ENCODE measurements around the gene RNGTT. TPM values are rescaled to one million over a fixed set of nuclear protein-coding genes. Genes with fewer than 3 reads are reported as not detected.

The RNGTT gene
- total and polyA plus RNA-seq, 2 experiments from 2014 or later, result 7.4 to 15.6 TPM

DNA sequence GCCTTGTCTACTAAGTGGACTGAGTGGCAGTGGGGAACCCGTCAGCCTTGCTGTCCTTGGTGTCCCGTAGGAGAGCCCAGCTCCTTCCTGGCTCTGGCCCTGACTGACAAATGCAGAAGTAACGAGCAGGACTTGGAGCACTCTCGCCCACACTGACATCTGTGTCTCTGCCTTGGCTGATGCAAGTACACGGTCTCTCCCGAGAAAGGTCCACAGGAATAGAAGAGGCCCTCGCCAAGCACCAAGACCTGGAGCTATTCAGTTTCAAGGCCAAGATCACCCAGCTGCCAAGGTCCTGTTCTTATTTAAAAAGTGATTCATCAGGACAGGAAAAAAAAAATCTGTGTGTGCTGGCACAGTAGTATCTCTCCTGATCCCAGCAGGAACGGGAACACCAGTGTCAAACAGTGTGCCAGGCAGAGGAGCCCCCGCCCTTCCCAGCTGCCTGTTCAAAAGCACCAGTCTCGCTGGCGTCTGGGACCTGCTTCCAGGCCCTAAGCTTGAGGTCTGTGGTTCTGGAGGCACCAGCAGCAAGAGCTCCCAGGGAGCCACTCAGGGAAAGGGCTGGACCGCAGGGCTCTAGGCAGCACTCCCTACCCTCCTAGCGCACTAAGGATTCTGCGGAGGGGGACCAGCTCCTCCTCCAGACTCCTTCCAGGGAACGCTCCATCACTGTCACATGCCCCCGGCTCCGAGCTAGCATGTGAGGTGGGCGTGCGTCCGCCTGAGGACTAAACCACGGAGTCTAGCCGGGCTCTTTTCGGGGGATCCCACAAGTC lies 376.9 kb downstream of the RNGTT start:
- no peaks in the 10 kb centered on the region for H3K27me3 ChIP-seq
- no peak overlapping the region for H3K4me3 ChIP-seq
- H3K36me3 ChIP-seq (replicated peaks; ENCODE audit: insufficient read depth, low read depth), result no peaks in the 10 kb centered on the region
- H2AFZ ChIP-seq, result no peak overlapping the region
- H3K9me3 ChIP-seq (ENCODE audit: low read depth), result no peaks in the 10 kb centered on the region
- WGBS (ENCODE audit: low lambda C conversion rate, missing lambda C conversion rate), result 90% methylated on average over 23 of the region's 23 CpGs
- H3K79me2 ChIP-seq, result no peaks in the 10 kb centered on the region
- no peaks in the 10 kb centered on the region for H3K9me2 ChIP-seq (replicated peaks; ENCODE audit: insufficient read depth)
- no peak for TF ChIP-seq EZH2phosphoT487 (IDR thresholded peaks at IDR 0.05; ENCODE audit: low read depth, severe bottlenecking, unreplicated experiment)
- TF ChIP-seq EZH2 (IDR thresholded peaks at IDR 0.05; ENCODE audit: borderline replicate concordance), result no peak
- TF ChIP-seq, protein P1, sequence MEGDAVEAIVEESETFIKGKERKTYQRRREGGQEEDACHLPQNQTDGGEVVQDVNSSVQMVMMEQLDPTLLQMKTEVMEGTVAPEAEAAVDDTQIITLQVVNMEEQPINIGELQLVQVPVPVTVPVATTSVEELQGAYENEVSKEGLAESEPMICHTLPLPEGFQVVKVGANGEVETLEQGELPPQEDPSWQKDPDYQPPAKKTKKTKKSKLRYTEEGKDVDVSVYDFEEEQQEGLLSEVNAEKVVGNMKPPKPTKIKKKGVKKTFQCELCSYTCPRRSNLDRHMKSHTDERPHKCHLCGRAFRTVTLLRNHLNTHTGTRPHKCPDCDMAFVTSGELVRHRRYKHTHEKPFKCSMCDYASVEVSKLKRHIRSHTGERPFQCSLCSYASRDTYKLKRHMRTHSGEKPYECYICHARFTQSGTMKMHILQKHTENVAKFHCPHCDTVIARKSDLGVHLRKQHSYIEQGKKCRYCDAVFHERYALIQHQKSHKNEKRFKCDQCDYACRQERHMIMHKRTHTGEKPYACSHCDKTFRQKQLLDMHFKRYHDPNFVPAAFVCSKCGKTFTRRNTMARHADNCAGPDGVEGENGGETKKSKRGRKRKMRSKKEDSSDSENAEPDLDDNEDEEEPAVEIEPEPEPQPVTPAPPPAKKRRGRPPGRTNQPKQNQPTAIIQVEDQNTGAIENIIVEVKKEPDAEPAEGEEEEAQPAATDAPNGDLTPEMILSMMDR (IDR thresholded peaks at IDR 0.05; ENCODE audit: poor library complexity), result no peak
- no peak for DNase-seq (ENCODE audit: low spot score)
- H3K4me2 ChIP-seq, result no peak overlapping the region
- no peaks in the 10 kb centered on the region for H4K20me1 ChIP-seq (ENCODE audit: insufficient read depth, poor library complexity, severe bottlenecking)
- no peak overlapping the region for H3K27ac ChIP-seq
- H3K4me1 ChIP-seq (ENCODE audit: insufficient read depth), result no peaks in the 10 kb centered on the region

DNA sequence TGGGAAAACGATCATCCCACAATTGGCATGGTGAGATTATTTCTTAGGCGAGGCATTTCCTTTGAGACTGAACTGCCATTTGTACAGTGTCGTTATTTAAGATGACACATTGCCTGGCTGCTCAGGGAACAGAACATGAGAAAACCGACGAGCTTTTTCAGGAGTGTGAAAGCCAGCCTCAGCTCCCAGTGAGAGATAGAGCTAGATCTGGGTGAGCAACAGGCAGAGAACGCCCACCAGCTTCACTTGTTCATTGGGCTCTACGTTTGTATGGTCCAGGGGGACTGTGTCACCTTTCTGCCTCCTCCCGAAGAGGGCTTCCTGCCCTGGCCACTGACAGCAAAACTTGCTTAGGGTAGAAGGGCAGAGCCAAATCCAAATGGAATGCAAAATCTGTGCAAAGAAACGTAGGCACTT lies 378.1 kb downstream of the RNGTT start:
- whole genome bisulfite sequencing (ENCODE audit: low lambda C conversion rate, missing lambda C conversion rate), result 91% methylated on average over 9 of the region's 9 CpGs
- no peaks in the 10 kb centered on the region for H3K27me3 ChIP-seq
- no peaks in the 10 kb centered on the region for H3K79me2 ChIP-seq
- TF ChIP-seq, protein P1 (IDR thresholded peaks at IDR 0.05; ENCODE audit: poor library complexity), result no peak
- no peak for TF ChIP-seq EZH2phosphoT487 (IDR thresholded peaks at IDR 0.05; ENCODE audit: low read depth, severe bottlenecking, unreplicated experiment)
- no peak for TF ChIP-seq EZH2 (IDR thresholded peaks at IDR 0.05; ENCODE audit: borderline replicate concordance)
- no peaks in the 10 kb centered on the region for H3K4me1 ChIP-seq (ENCODE audit: insufficient read depth)
- no peak overlapping the region for H3K4me2 ChIP-seq
- H3K36me3 ChIP-seq (replicated peaks; ENCODE audit: insufficient read depth, low read depth), result no peaks in the 10 kb centered on the region
- H3K9me3 ChIP-seq (ENCODE audit: low read depth), result no peaks in the 10 kb centered on the region
- H2AFZ ChIP-seq, result no peak overlapping the region
- no peak overlapping the region for H3K4me3 ChIP-seq
- H4K20me1 ChIP-seq (ENCODE audit: insufficient read depth, poor library complexity, severe bottlenecking), result no peaks in the 10 kb centered on the region
- no peak for DNase-seq (ENCODE audit: low spot score)
- H3K9me2 ChIP-seq (replicated peaks; ENCODE audit: insufficient read depth), result no peaks in the 10 kb centered on the region
- H3K27ac ChIP-seq, result no peak overlapping the region

DNA sequence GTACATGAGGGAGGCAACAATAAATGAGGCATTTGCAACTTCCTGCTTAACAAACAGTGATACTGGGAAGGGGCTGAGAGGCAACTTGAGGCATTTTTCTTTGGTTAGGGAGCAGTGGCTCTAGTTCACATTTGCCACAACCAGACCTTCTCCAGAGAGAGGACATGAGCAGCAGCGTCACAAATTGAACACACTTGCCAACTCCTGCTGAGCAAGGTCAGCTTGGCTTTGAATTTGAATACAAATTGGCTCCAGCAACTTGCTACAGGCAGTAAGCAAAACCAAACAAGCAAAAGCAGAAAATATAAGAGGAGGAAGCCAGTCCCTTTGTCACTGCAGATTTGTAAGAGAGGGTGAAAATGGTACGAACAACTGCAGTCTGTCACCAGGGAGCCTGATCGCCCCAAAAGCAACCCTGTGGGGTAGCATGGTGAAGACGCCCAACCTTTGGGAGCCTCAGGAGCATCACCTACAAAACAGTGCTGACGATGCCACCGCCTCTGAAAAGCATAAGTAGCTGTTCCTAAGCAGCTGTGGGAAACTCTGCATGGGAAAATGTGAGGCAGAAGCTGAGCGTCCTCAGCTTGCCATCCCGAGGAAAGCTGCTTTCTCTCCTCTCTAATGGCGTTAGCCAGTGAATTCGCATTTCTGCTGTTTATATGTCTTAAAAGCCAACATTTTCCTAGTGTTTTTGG lies 378.7 kb downstream of the RNGTT start:
- 83% methylated on average over 10 of the region's 10 CpGs for WGBS (ENCODE audit: low lambda C conversion rate, missing lambda C conversion rate)
- H3K27me3 ChIP-seq, result no peaks in the 10 kb centered on the region
- H2AFZ ChIP-seq, result no peak overlapping the region
- H3K36me3 ChIP-seq (replicated peaks; ENCODE audit: insufficient read depth, low read depth), result no peaks in the 10 kb centered on the region
- DNase-seq (ENCODE audit: low spot score), result no peak
- no peak overlapping the region for H3K4me2 ChIP-seq
- no peaks in the 10 kb centered on the region for H4K20me1 ChIP-seq (ENCODE audit: insufficient read depth, poor library complexity, severe bottlenecking)
- H3K4me1 ChIP-seq (ENCODE audit: insufficient read depth), result no peaks in the 10 kb centered on the region
- no peaks in the 10 kb centered on the region for H3K9me2 ChIP-seq (replicated peaks; ENCODE audit: insufficient read depth)
- no peak overlapping the region for H3K4me3 ChIP-seq
- no peak for TF ChIP-seq EZH2phosphoT487 (IDR thresholded peaks at IDR 0.05; ENCODE audit: low read depth, severe bottlenecking, unreplicated experiment)
- TF ChIP-seq, protein P1 (IDR thresholded peaks at IDR 0.05; ENCODE audit: poor library complexity), result no peak
- no peak for TF ChIP-seq EZH2 (IDR thresholded peaks at IDR 0.05; ENCODE audit: borderline replicate concordance)
- H3K9me3 ChIP-seq (ENCODE audit: low read depth), result no peaks in the 10 kb centered on the region
- H3K27ac ChIP-seq, result no peak overlapping the region
- no peaks in the 10 kb centered on the region for H3K79me2 ChIP-seq

Data from hepatocyte (in vitro differentiated cells).